ENCODE results near the gene MDH2. TPM values are rescaled to one million over a fixed set of nuclear protein-coding genes. Genes with fewer than 3 reads are reported as not detected.
A peak's percentile ranks its signal among the peaks of the same experiment; 100 is the strongest.
"Not testable (repeated sequence)": the region's sequence is repeated elsewhere in the genome, so short reads cannot be mapped to it uniquely, and the experiment has no call there.

MDH2 gene
- total RNA-seq: 32.5 and 45.8 TPM in 2 replicates

- DNase-seq (ENCODE audit: low read depth in 2 of 2): peak; percentile 93 to 95
These were observed at the start of gene MDH2, which contains the start of gene STYXL1 for GRCh38 chr7:76047811-76048667. MDH2 (plus strand) TSS chr7:76048106; CDS start chr7:76048161, 55 bp downstream. STYXL1 (minus strand) TSS chr7:76048000; CDS start chr7:76030523, 17,477 bp downstream.

- no peak for DNase-seq (ENCODE audit: low read depth in 2 of 2)
These were observed 47.3 kb upstream of the MDH2 start for GRCh38 chr7:76000566-76000965.

GRCh38 chr7:76002139-76002538 is 45.8 kb upstream of the MDH2 start:
- DNase-seq (ENCODE audit: low read depth in 2 of 2): no peak

- no peak for DNase-seq (ENCODE audit: low read depth in 2 of 2)
These were observed 45.1 kb upstream of the MDH2 start for GRCh38 chr7:76002822-76003221.

GRCh38 chr7:76003351-76003750 is 44.6 kb upstream of the MDH2 start:
- no peak for DNase-seq (ENCODE audit: low read depth in 2 of 2)

- DNase-seq (ENCODE audit: low read depth in 2 of 2): not testable (repeated sequence)
These were observed 42.9 kb upstream of the MDH2 start for GRCh38 chr7:76005004-76005403.

- DNase-seq (ENCODE audit: low read depth in 2 of 2): no peak
These were observed 39.7 kb upstream of the MDH2 start for GRCh38 chr7:76008156-76008687.

GRCh38 chr7:76009672-76010600 is 38.0 kb upstream of the MDH2 start:
- no peak for DNase-seq (ENCODE audit: low read depth in 2 of 2)

GRCh38 chr7:76011442-76011861 is 36.5 kb upstream of the MDH2 start:
- DNase-seq (ENCODE audit: low read depth in 2 of 2): peak; percentile 75 to 90

GRCh38 chr7:76016191-76016947 is 31.5 kb upstream of the MDH2 start:
- no peak for DNase-seq (ENCODE audit: low read depth in 2 of 2)

GRCh38 chr7:76018520-76018919 is 29.4 kb upstream of the MDH2 start:
- not testable (repeated sequence) for DNase-seq (ENCODE audit: low read depth in 2 of 2)

GRCh38 chr7:76020031-76020714 is 27.7 kb upstream of the MDH2 start:
- peak; percentile 59 to 82 for DNase-seq (ENCODE audit: low read depth in 2 of 2)

- DNase-seq (ENCODE audit: low read depth in 2 of 2): no peak
These were observed 25.7 kb upstream of the MDH2 start for GRCh38 chr7:76022026-76022780.

- DNase-seq (ENCODE audit: low read depth in 2 of 2): no peak
These were observed 24.9 kb upstream of the MDH2 start for GRCh38 chr7:76023002-76023401.

GRCh38 chr7:76029682-76030081 is 18.2 kb upstream of the MDH2 start:
- DNase-seq (ENCODE audit: low read depth in 2 of 2): not testable (repeated sequence)

- DNase-seq (ENCODE audit: low read depth in 2 of 2): no peak
These were observed 15.9 kb upstream of the MDH2 start for GRCh38 chr7:76031964-76032363.

GRCh38 chr7:76037310-76037709 is 10.6 kb upstream of the MDH2 start:
- DNase-seq (ENCODE audit: low read depth in 2 of 2): no peak

- DNase-seq (ENCODE audit: low read depth in 2 of 2): no peak
These were observed 7.8 kb upstream of the MDH2 start for GRCh38 chr7:76040126-76040525.

GRCh38 chr7:76044375-76044865 is 3.5 kb upstream of the MDH2 start:
- DNase-seq (ENCODE audit: low read depth in 2 of 2): no peak

Measured in dermis microvascular lymphatic vessel endothelial cell (primary cell).